ENCODE measurements around the gene KRT76. TPM values are rescaled to one million over a fixed set of nuclear protein-coding genes. Genes with fewer than 3 reads are reported as not detected.

Gene KRT76
- total RNA-seq, 1 experiment from 2014 or later = not detected

DNA sequence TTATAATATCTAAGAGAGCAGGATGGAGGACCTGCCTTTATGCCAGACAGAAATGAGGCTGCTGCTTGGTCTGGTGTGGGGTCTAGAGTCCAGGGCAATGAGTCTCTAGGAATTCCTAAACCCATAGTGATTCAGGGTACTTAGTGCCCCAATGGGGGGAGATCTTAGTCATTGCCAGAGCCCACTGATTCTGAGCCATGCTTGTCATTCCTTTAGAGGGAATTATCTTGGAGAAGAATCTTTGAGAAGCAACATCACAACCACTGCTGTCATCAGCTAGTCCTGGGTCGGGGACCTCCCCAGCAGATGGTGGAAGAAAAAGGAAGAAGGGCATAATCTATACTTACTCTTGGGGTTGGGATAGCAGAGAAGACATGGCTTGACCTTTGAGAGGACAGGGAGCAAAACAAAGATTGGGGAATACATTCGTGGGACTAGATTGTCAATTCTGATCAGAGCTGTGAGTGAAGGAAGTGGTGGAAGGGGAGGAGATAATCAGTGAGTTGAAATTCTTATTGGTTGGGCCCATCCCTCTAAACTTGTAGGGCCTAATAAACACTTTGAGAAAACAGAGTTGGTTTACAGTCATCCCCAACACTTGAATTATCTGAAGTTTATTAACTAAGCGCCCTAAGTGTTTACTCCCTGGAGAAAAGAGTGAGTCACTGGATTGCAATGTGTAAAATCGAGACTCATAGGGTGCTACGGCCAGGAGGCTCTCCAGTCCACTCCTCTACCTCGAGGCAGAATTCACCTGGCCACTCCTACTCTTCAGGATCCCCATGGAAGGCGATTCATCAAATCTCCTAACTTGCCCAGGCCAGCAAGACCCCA is 21.7 kb upstream of the KRT76 start:
- H4K5ac ChIP-seq (ENCODE audit: insufficient read length, low read depth, low read length) = no peak overlapping the region
- H3K27ac Mint-ChIP-seq = no peak overlapping the region; a peak in 3 of 7 replicates

More for the DNA sequence above, 21.7 kb upstream of the KRT76 start:
- no peak overlapping the region for H4K8ac ChIP-seq (replicated peaks; ENCODE audit: insufficient read length, low read depth, low read length)
- H3K56ac ChIP-seq (ENCODE audit: insufficient read length, low read depth, low read length) = no peak overlapping the region
- no peak overlapping the region for H2AK5ac ChIP-seq (ENCODE audit: insufficient read length, low read length)
- H3K36me3 Mint-ChIP-seq (ENCODE audit: insufficient read depth in 1 of 3, low read depth in 3 of 3) = no peaks in the 10 kb centered on the region
- H2AFZ ChIP-seq (ENCODE audit: low read length) = no peak overlapping the region
- H3K27me3 ChIP-seq (ENCODE audit: insufficient read depth, low read length) = no peaks in the 10 kb centered on the region
- no peaks in the 10 kb centered on the region for H3K9me3 ChIP-seq (ENCODE audit: control insufficient read depth, low read depth, low read length)
- DNase-seq = no peak
- no peaks in the 10 kb centered on the region for H3K79me1 ChIP-seq (ENCODE audit: insufficient read depth, low read depth, low read length, poor library complexity, severe bottlenecking)
- no peak overlapping the region for H4K91ac ChIP-seq (ENCODE audit: insufficient read length, low read depth, low read length)
- no peak overlapping the region for H3T11ph ChIP-seq (ENCODE audit: low read length)
- no peak overlapping the region for H2BK12ac ChIP-seq (ENCODE audit: insufficient read length, low read depth, low read length)
- no CpG with 5 or more reads among the region's 7 CpGs for WGBS (ENCODE audit: extremely low coverage, insufficient read length, low lambda C conversion rate)
- no peak overlapping the region for H3K9ac ChIP-seq (ENCODE audit: extremely low read depth, insufficient read length, low read length)
- TF ChIP-seq, protein P1, sequence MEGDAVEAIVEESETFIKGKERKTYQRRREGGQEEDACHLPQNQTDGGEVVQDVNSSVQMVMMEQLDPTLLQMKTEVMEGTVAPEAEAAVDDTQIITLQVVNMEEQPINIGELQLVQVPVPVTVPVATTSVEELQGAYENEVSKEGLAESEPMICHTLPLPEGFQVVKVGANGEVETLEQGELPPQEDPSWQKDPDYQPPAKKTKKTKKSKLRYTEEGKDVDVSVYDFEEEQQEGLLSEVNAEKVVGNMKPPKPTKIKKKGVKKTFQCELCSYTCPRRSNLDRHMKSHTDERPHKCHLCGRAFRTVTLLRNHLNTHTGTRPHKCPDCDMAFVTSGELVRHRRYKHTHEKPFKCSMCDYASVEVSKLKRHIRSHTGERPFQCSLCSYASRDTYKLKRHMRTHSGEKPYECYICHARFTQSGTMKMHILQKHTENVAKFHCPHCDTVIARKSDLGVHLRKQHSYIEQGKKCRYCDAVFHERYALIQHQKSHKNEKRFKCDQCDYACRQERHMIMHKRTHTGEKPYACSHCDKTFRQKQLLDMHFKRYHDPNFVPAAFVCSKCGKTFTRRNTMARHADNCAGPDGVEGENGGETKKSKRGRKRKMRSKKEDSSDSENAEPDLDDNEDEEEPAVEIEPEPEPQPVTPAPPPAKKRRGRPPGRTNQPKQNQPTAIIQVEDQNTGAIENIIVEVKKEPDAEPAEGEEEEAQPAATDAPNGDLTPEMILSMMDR (conservative IDR thresholded peaks at IDR 0.05) = no peak
- H3K9me3 Mint-ChIP-seq = no peaks in the 10 kb centered on the region
- H3K4me3 Mint-ChIP-seq = no peak overlapping the region
- H3K27ac ChIP-seq (ENCODE audit: insufficient read length, low read depth, low read length) = no peak overlapping the region
- H3K79me2 ChIP-seq (ENCODE audit: insufficient read depth, low read length) = no peaks in the 10 kb centered on the region
- no peak overlapping the region for H3K4me2 ChIP-seq (ENCODE audit: insufficient read depth, insufficient read length, low read length)
- no peak overlapping the region for H3K4ac ChIP-seq (ENCODE audit: low read depth, low read length)
- H3K18ac ChIP-seq (ENCODE audit: insufficient read length, low read depth, low read length) = no peak overlapping the region
- H2BK20ac ChIP-seq (ENCODE audit: low read depth, low read length, poor library complexity, severe bottlenecking) = no peak overlapping the region
- no peak overlapping the region for H3K23ac ChIP-seq (ENCODE audit: insufficient read length, low read depth, low read length)
- peaks cover 21 to 28% of the 10 kb centered on the region in 2 experiments for H3K4me1 Mint-ChIP-seq
- no peak overlapping the region for H2BK5ac ChIP-seq (ENCODE audit: insufficient read length, low read length)
- H3K4me1 ChIP-seq (ENCODE audit: insufficient read depth, low read length) = peaks cover 8% of the 10 kb centered on the region; the same call in 1 of the 2 replicates
- peaks cover 2% of the 10 kb centered on the region for H3K27me3 Mint-ChIP-seq (ENCODE audit: low read depth)
- H3K23me2 ChIP-seq (ENCODE audit: insufficient read length, low read depth, low read length, poor library complexity, severe bottlenecking) = no peaks in the 10 kb centered on the region
- H3K14ac ChIP-seq (ENCODE audit: insufficient read depth, low read length) = no peak overlapping the region
- no peak overlapping the region for H2BK15ac ChIP-seq (ENCODE audit: low read depth, low read length)
- H2BK120ac ChIP-seq (ENCODE audit: low read depth, low read length, poor library complexity, severe bottlenecking) = no peak overlapping the region
- H4K20me1 ChIP-seq (ENCODE audit: control insufficient read depth, insufficient read depth, insufficient read length) = peaks cover 3% of the 10 kb centered on the region

Measured in H9 (cell line).